Right atrium auricular region (tissue), 2 donors: ENCODE data around the gene GEMIN2. TPM values are rescaled to one million over a fixed set of nuclear protein-coding genes. Genes with fewer than 3 reads are reported as not detected.
"Not testable (repeated sequence)": the region's sequence is repeated elsewhere in the genome, so short reads cannot be mapped to it uniquely, and the experiment has no call there.

Experiments
- DNase-seq: peaks from one replicate; pipeline ENCODE4 v3.0.0-alpha.2; 2019; ENCODE audit warnings: low spot score
- H3K27ac ChIP-seq, 2 donors: fragments of 200-600 bp; sonication (generic); 1 replicate in 1 of 2; 2 replicates in 1 of 2; pipeline ENCODE4 v1.5.1; 2016 to 2019
- H3K27me3 ChIP-seq, 2 donors: fragments of 200-600 bp; sonication (generic); one replicate each; pipeline versions ENCODE4 v1.5.1 to v1.6.0; 2017 to 2019
- H3K36me3 ChIP-seq: fragments of 200-600 bp; sonication (generic); one replicate; pipeline ENCODE4 v1.5.1; 2016
- H3K4me1 ChIP-seq, 2 donors: fragments of 200-600 bp; sonication (generic); one replicate each; pipeline versions ENCODE4 v1.5.1 to v1.6.0; 2017 to 2019
- H3K4me3 ChIP-seq, 2 donors: fragments of 200-600 bp; sonication (generic); 1 replicate in 1 of 2; 2 replicates in 1 of 2; pipeline ENCODE4 v1.5.1; 2017 to 2019; ENCODE audit warnings: mild to moderate bottlenecking in 1 of 2, moderate library complexity in 1 of 2
- H3K9me3 ChIP-seq, 2 donors: fragments of 200-600 bp; sonication (generic); one replicate each; pipeline ENCODE4 v1.5.1; 2019
- total RNA-seq, 2 donors: library from RNA; depleted of rRNA; stranded (reverse); fragments of >200 nt; gene quantifications; one replicate each; pipeline ENCODE4 v1.1.0, GENCODE V29; 2016
- TF ChIP-seq, protein P1 (sequence below), 2 donors: fragments of 200-600 bp; sonication (generic); IDR thresholded peaks; one replicate each; pipeline ENCODE4 v1.5.1; 2019; ENCODE audit warnings: antibody characterized with exemption in 2 of 2

Gene GEMIN2
- total RNA-seq, 2 donors from 2014 or later: 5.2 to 12.2 TPM

GRCh38 chr14:39099748-39100147 lies 14.4 kb upstream of the GEMIN2 start:
- H3K27ac ChIP-seq: no peak overlapping the region
- no peaks in the 10 kb centered on the region for H3K27me3 ChIP-seq
- peaks cover 0 to 47% of the 10 kb centered on the region in 2 donors for H3K4me1 ChIP-seq
- H3K36me3 ChIP-seq: peaks cover 15% of the 10 kb centered on the region
- no peaks in the 10 kb centered on the region for H3K9me3 ChIP-seq
- TF ChIP-seq, protein P1, sequence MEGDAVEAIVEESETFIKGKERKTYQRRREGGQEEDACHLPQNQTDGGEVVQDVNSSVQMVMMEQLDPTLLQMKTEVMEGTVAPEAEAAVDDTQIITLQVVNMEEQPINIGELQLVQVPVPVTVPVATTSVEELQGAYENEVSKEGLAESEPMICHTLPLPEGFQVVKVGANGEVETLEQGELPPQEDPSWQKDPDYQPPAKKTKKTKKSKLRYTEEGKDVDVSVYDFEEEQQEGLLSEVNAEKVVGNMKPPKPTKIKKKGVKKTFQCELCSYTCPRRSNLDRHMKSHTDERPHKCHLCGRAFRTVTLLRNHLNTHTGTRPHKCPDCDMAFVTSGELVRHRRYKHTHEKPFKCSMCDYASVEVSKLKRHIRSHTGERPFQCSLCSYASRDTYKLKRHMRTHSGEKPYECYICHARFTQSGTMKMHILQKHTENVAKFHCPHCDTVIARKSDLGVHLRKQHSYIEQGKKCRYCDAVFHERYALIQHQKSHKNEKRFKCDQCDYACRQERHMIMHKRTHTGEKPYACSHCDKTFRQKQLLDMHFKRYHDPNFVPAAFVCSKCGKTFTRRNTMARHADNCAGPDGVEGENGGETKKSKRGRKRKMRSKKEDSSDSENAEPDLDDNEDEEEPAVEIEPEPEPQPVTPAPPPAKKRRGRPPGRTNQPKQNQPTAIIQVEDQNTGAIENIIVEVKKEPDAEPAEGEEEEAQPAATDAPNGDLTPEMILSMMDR (IDR thresholded peaks at IDR 0.05): no peak
- DNase-seq: no peak
- no peak overlapping the region for H3K4me3 ChIP-seq

- DNase-seq: no peak
- Histone ChIP-seq H3K4me3 (peak overlapping the region; percentile 71 to 95), H3K36me3 (no peaks in the 10 kb centered on the region), H3K9me3 (no peaks in the 10 kb centered on the region), H3K4me1 (peaks cover 0 to 43% of the 10 kb centered on the region in 2 donors), H3K27ac (peak overlapping the region; percentile 97 to 98), H3K27me3 (no peaks in the 10 kb centered on the region)
- TF ChIP-seq, protein P1 (IDR thresholded peaks at IDR 0.05): no peak
These were observed 11.7 kb upstream of the GEMIN2 start for GRCh38 chr14:39102265-39102968.

GRCh38 chr14:39102969-39103957 lies 10.9 kb upstream of the GEMIN2 start, which contains the start of gene SEC23A:
SEC23A (minus strand) TSS chr14:39103235; CDS start chr14:39096118, 7,117 bp downstream.
- Histone ChIP-seq H3K4me1 (peaks cover 0 to 35% of the 10 kb centered on the region in 2 donors), H3K9me3 (no peaks in the 10 kb centered on the region), H3K4me3 (peak within 1 kb of the TSS; percentile 71 to 95), H3K36me3 (no peaks in the 10 kb centered on the region), H3K27ac (peak within 1 kb of the TSS; percentile 97 to 98), H3K27me3 (no peaks in the 10 kb centered on the region)
- DNase-seq: peak; percentile 93
- TF ChIP-seq, protein P1 (IDR thresholded peaks at IDR 0.05): peak in 1 of 2 donors; percentile 24

DNA sequence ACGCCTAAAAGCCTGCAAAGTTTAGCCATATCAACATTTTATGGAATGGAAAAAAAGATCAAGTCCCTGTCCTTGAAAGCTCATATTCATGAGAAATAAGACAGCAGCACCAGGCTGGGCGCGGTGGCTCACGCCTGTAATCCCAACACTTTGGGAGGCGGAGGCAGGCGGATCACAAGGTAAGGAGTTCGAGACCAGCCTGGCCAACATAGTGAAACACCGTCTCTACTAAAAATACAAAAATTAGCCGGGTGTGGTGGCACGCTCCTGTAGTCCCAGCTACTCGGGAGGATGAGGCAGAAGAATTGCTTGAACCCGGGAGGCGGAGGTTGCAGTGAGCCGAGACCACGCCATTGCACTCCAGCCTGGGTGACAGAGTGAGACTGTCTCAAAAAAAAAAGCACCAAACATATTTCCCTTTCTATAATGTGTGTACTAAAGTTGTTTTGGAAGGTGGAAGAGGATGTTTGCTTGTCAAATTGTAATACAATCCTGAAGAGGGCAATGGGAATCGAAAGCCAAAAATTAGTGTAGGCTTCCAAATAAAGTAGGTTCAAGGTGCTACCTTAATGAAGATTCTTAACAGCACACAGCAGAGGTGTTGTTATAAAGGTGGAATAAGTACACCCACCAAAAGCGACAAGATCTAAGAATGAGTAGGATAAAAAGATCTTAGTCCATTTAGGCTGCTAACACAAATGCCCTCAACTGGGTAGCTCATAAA lies 9.9 kb upstream of the GEMIN2 start:
- Histone ChIP-seq H3K4me3 (peak overlapping the region; percentile 71 to 95), H3K4me1 (peaks cover 0 to 31% of the 10 kb centered on the region in 2 donors), H3K27ac (peak overlapping the region; percentile 97 to 98)
- H3K27me3 ChIP-seq, H3K9me3 ChIP-seq, H3K36me3 ChIP-seq, DNase-seq: not testable (repeated sequence)

- Histone ChIP-seq H3K4me3 (no peak overlapping the region), H3K27me3 (no peaks in the 10 kb centered on the region), H3K27ac (no peak overlapping the region), H3K4me1 (peaks cover 0 to 14% of the 10 kb centered on the region in 2 donors), H3K36me3 (no peaks in the 10 kb centered on the region), H3K9me3 (no peaks in the 10 kb centered on the region)
- DNase-seq: no peak
- TF ChIP-seq, protein P1 (IDR thresholded peaks at IDR 0.05): peak in 1 of 2 donors; percentile 46
These were observed 6.5 kb upstream of the GEMIN2 start for GRCh38 chr14:39107591-39107996.
